Ishikawa (cell line): ENCODE data around the gene HRNR.

Source experiments
- CREB1 ChIP-seq: IDR thresholded peaks from 2 replicates; pipeline ENCODE4 v1.6.1; 2012; ENCODE audit warnings: low read depth
- FOXM1 ChIP-seq: IDR thresholded peaks from 2 replicates; pipeline ENCODE4 v1.6.1; 2012; ENCODE audit warnings: low read depth, borderline replicate concordance
- RAD21 ChIP-seq: IDR thresholded peaks from 2 replicates; pipeline ENCODE4 v1.6.1; 2012; ENCODE audit warnings: low read depth
- TAF1 ChIP-seq: IDR thresholded peaks from 2 replicates; pipeline ENCODE4 v1.6.1; 2012; ENCODE audit warnings: low read depth, mild to moderate bottlenecking
- TCF12 ChIP-seq: IDR thresholded peaks from 2 replicates; pipeline ENCODE4 v1.6.1; 2012; ENCODE audit warnings: low read depth
- TEAD4 ChIP-seq: IDR thresholded peaks from 2 replicates; pipeline ENCODE4 v1.6.1; 2012
- YY1 ChIP-seq: IDR thresholded peaks from 2 replicates; pipeline ENCODE4 v1.6.1; 2012; ENCODE audit warnings: low read depth

GRCh38 chr1:152182431-152182830 is 41.6 kb downstream of the HRNR start:
- no peak for TF ChIP-seq FOXM1
- no peak for TF ChIP-seq TCF12
- TF ChIP-seq CREB1, result no peak
- no peak for TF ChIP-seq YY1
- TF ChIP-seq RAD21, result peak; percentile 45
- TF ChIP-seq TAF1, result no peak
- TF ChIP-seq TEAD4, result no peak
